ENCODE data around the gene P2RX7.
"Not testable (repeated sequence)": the region's sequence is repeated elsewhere in the genome, so short reads cannot be mapped to it uniquely, and the experiment has no call there.

Gene P2RX7

GRCh38 chr12:121205491-121205890, 72.8 kb downstream of the P2RX7 start:
- no peak for DNase-seq (ENCODE audit: low read depth in 2 of 2)

DNA sequence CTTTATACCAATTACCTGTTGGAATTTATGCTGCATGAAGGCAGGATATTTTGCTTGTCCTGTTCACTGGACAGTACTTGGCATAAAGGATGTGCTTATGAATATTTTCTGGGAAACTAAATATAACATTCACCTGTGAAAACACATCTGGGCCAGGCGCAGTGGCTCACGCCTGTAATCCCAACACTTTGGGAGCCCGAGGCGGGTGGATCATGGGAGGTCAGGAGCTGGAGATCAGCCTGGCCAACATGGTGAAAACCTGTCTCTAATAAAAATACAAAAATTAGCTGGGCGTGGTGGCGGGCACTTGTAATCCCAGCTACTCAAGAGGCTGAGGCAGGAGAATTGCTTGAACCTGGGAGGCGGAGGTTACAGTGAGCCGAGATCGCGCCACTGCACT, 75.9 kb downstream of the P2RX7 start:
- DNase-seq (ENCODE audit: low read depth in 2 of 2), result not testable (repeated sequence)

GRCh38 chr12:121209221-121209620, 76.5 kb downstream of the P2RX7 start:
- DNase-seq (ENCODE audit: low read depth in 2 of 2), result no peak

DNA sequence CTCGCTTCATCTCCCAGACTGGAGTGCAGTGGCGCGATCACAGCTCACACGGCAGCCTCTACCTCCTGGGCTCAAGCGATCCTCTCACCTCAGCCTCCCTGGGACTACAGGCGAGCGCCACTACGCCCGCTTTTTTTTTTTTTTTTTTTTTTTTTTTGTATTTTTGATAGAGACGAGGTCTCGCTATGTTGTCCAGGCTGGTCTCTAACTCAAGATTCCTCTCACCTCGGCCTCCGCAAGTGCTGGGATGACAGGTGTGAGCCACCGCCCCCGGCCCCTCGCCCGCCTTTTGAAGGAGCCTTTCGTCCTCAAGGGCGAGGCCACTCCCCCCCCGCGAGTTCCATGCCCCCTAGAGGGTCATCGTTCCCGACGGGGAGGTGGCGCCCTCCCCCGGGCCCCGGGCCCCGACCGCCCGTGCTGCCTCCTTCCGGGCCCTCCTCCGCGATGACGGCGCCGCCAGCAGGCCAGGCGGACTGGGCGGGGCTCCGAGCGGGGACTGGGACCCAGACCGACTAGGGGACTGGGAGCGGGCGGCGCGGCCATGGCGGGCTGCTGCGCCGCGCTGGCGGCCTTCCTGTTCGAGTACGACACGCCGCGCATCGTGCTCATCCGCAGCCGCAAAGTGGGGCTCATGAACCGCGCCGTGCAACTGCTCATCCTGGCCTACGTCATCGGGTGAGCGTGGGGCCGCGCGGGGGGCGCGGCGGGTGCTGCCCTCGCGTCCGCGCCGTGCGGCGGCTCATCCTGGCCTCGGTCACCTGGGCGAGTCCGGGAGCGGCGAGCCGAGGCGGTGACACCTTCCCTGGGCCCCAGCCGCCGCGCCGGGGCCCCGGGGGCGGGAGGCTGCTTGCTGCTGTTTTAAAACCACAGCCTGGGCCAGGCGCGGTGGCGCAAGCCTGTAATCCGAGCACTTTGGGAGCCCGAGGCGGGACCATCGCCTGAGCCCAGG, 77.2 kb downstream of the P2RX7 start, which contains the start of gene P2RX4:
Gene P2RX4 (plus strand): TSS at position 506 of the 949 bp plus-strand sequence. CDS start 36 bp downstream, at position 542.
- peak; percentile 67 to 69 for DNase-seq (ENCODE audit: low read depth in 2 of 2)

- no peak for DNase-seq (ENCODE audit: low read depth in 2 of 2)
These were observed 80.2 kb downstream of the P2RX7 start for GRCh38 chr12:121212875-121213274.

- no peak for DNase-seq (ENCODE audit: low read depth in 2 of 2)
These were observed 81.6 kb downstream of the P2RX7 start for GRCh38 chr12:121214166-121214777.

GRCh38 chr12:121214855-121215745, 82.4 kb downstream of the P2RX7 start:
- no peak for DNase-seq (ENCODE audit: low read depth in 2 of 2)

- no peak for DNase-seq (ENCODE audit: low read depth in 2 of 2)
These were observed 83.4 kb downstream of the P2RX7 start for GRCh38 chr12:121216102-121216501.

- DNase-seq (ENCODE audit: low read depth in 2 of 2), result no peak
These were observed 84.4 kb downstream of the P2RX7 start for GRCh38 chr12:121217063-121217462.

DNA sequence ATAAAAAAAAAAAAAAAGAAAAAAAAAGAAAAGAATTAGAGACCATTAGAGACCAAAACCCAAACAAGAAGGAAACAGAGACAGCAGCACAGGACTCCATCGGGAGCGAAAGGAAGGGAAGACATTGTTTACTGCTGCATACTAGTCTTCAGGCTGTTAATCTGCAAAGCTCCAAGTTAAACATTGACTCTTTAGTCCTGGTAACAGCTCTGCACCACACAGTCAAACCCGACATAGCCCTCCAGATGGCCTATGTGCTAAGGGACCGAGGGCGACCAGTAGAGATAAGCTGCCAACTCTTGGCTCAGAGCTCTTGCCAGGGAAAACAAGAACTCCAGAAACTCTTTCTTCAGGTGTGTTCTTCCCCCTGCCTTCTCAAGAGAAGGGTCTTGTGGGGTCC, 85.1 kb downstream of the P2RX7 start:
- no peak for DNase-seq (ENCODE audit: low read depth in 2 of 2)

- DNase-seq (ENCODE audit: low read depth in 2 of 2), result no peak
These were observed 86.1 kb downstream of the P2RX7 start for GRCh38 chr12:121218588-121219352.

- no peak for DNase-seq (ENCODE audit: low read depth in 2 of 2)
These were observed 86.8 kb downstream of the P2RX7 start for GRCh38 chr12:121219353-121219986.

DNA sequence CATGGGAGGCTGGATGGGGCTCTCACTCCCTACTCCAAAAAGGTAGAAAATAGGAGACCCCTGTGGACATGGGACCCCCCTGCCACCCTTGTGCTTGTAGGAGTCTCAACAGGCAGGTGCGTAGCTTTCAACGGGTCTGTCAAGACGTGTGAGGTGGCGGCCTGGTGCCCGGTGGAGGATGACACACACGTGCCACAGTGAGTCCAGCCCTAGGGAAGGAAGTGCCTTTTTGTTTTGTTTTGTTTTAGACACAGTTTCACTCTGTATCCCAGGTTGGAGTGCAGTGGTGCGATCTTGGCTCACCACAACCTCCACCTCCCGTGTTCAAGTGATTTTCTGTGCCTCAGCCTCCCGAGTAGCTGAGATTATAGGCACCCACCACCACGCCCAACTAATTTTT, 90.2 kb downstream of the P2RX7 start:
- DNase-seq (ENCODE audit: low read depth in 2 of 2), result no peak

- no peak for DNase-seq (ENCODE audit: low read depth in 2 of 2)
These were observed 90.9 kb downstream of the P2RX7 start for GRCh38 chr12:121223292-121224285.

DNA sequence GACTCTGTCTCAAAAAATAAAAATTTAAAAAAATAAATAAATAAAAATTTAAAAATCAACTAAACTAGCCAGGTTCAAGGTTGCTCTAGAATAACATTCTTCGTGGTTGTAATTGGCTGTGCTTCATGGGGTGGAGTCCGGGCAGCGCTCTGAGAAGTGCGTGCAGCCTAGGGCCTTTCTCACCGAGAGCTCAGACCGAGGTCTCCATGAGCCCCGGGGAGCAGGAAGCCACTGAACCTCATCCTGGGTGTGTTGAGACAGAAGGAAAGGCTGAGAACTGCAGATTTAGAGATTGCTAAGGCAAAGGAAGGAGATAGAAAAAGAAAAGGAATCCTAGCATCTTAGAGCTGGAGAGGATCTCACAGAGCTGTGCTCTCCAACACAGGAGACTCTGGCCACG, 91.9 kb downstream of the P2RX7 start:
- DNase-seq (ENCODE audit: low read depth in 2 of 2), result no peak

- no peak for DNase-seq (ENCODE audit: low read depth in 2 of 2)
These were observed 93.7 kb downstream of the P2RX7 start for GRCh38 chr12:121226399-121226798.

DNA sequence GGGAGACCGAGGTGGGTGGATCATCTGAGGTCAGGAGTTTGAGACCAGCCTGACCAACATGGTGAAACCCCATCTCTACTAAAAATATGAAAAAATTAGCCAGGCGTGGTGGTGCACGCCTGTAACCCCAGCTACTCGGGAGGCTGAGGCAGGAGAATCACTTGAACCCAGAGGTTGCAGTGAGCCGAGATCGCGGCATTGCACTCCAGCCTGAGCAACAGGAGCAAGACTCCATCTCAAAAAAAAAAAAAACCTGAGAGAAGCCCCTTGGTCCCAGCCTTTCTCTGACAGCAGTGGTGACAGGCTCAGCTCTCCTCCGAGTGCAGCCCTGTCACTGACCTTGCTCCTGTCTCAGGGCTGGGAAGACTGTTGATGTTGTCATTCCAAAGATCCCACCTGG, 94.2 kb downstream of the P2RX7 start:
- not testable (repeated sequence) for DNase-seq (ENCODE audit: low read depth in 2 of 2)

GRCh38 chr12:121227294-121227693, 94.6 kb downstream of the P2RX7 start:
- DNase-seq (ENCODE audit: low read depth in 2 of 2), result no peak

GRCh38 chr12:121228919-121229665, 96.4 kb downstream of the P2RX7 start:
- DNase-seq (ENCODE audit: low read depth in 2 of 2), result no peak

Measured in stimulated activated CD8-positive, alpha-beta memory T cell treated with anti-CD3 and anti-CD28 coated beads, Interleukin-7, amount 100 ng/mL, for 1 hour (primary cell).